Stomach (tissue), 9 donors: ENCODE data around the gene RSRC1. TPM values are rescaled to one million over a fixed set of nuclear protein-coding genes. Genes with fewer than 3 reads are reported as not detected.

Experiments
- DNase-seq, 2 donors: peaks; one replicate each; pipeline versions ENCODE4 v3.0.0 to v3.0.0-alpha.2; 2013 to 2019
- H3K27ac ChIP-seq, 5 donors: fragments of 200-600 bp in 4 of 5; sonication (generic) in 4 of 5; one replicate each; pipeline ENCODE4 v1.5.1; 2013 to 2019; ENCODE audit warnings: mild to moderate bottlenecking in 1 of 5, moderate library complexity in 1 of 5
- H3K27me3 ChIP-seq, 3 donors: fragments of 200-600 bp; sonication (generic); one replicate each; pipeline ENCODE4 v1.5.1; 2017 to 2019; ENCODE audit warnings: mixed run types in 1 of 3
- H3K36me3 ChIP-seq, 4 donors: fragments of 200-600 bp; sonication (generic); 1 replicate in 3 of 4; 2 replicates in 1 of 4; pipeline ENCODE4 v1.5.1; 2016 to 2019
- H3K4me1 ChIP-seq, 4 donors: fragments of 200-600 bp; sonication (generic); one replicate each; pipeline ENCODE4 v1.5.1; 2016 to 2019
- H3K4me3 ChIP-seq, 4 donors: fragments of 200-600 bp; sonication (generic) in 3 of 4; one replicate each; pipeline ENCODE4 v1.5.1; 2016 to 2019; ENCODE audit warnings: mild to moderate bottlenecking in 1 of 4
- H3K9me3 ChIP-seq, 4 donors: fragments of 200-600 bp; sonication (generic); one replicate each; pipeline ENCODE4 v1.5.1; 2016 to 2019
- CTCF ChIP-seq, 7 experiments: fragments of 450-650 bp in 4 of 7; fragments of 200-600 bp in 3 of 7; sonication (generic) in 3 of 7; IDR thresholded peaks; one replicate each; pipeline ENCODE4 v1.5.1; 2016 to 2019; ENCODE audit warnings: antibody characterized with exemption in 7 of 7, control low read depth in 2 of 7, mild to moderate bottlenecking in 1 of 7
- EP300 ChIP-seq: sonication (generic); formaldehyde crosslinking; IDR thresholded peaks from one replicate; pipeline ENCODE4 v1.6.1; 2017; ENCODE audit warnings: antibody characterized with exemption
- POLR2A ChIP-seq, 4 donors: fragments of 450-650 bp; IDR thresholded peaks; one replicate each; pipeline ENCODE4 v1.6.1; 2016; ENCODE audit warnings: antibody characterized with exemption in 4 of 4, control low read depth in 2 of 4, mild to moderate bottlenecking in 1 of 4, moderate library complexity in 1 of 4
- POLR2AphosphoS5 ChIP-seq, 3 donors: sonication (generic); formaldehyde crosslinking; IDR thresholded peaks; one replicate each; pipeline ENCODE4 v1.6.1; 2016; ENCODE audit warnings: antibody characterized with exemption in 3 of 3
- WGBS, 5 donors: extraction: QIAGEN DNeasy Blood & Tissue Kit in 3 of 5; methylation state at CpG; one replicate each; pipeline versions ENCODE4 v1.1.5 to v1.1.7; 2013 to 2018; 5-methylcytosine and 5-hydroxymethylcytosine counted together
- intact Hi-C: fragments of 100-400 bp; cut with DNase I; formaldehyde crosslinking; loops from one replicate; pipeline ENCODE4 v1.15.1; 2023; ENCODE audit warnings: low total_unique reads
- polyA plus RNA-seq, 3 donors: library from polyadenylated mRNA; stranded (reverse); fragments of 200-250 nt; gene quantifications; one replicate each; pipeline ENCODE4 v1.2.3, GENCODE V29; 2013
- total RNA-seq, 5 donors: library from RNA; depleted of rRNA; stranded (reverse); fragments of >200 nt; gene quantifications; one replicate each; pipeline versions ENCODE4 v1.1.0 to v1.2.3, GENCODE V29; 2014 to 2016
- donor health status: healthy with polysubstance abuse.
- donor health status: Bipolar disorder and iron deficiency.
- donor health status: healthy.

RSRC1 gene
- total and polyA plus RNA-seq, 8 donors = 1.7 to 502 (median 12.0) TPM

DNA sequence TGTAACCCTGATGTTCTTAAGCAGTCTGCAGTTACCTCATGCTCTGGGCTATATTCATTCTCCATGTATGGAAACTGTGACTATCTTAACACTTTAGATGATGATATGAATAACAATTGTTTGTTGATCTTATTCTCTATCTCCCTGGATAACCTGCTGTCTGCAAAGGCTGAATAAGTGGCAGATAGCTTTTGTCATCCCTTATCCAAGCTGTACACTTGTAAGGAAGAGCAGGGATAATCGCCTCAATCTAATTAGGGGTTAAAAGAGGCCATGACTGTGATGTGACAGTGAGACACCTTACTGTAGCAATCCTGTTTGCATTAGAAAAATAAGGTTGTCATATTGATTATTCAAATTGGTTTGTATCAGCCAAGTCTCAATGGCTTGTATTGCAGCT is 123.9 kb downstream of the RSRC1 start:
- no peak overlapping the region for H3K27ac ChIP-seq
- no peaks in the 10 kb centered on the region for H3K9me3 ChIP-seq
- TF ChIP-seq CTCF (IDR thresholded peaks at IDR 0.05) = no peak
- no peak for TF ChIP-seq POLR2AphosphoS5 (IDR thresholded peaks at IDR 0.05)
- no peak for TF ChIP-seq EP300
- TF ChIP-seq POLR2A (IDR thresholded peaks at IDR 0.05) = no peak
- no peak overlapping the region for H3K4me3 ChIP-seq
- no peak for DNase-seq
- peaks cover 0 to 3% (median 0%) of the 10 kb centered on the region in 4 donors for H3K36me3 ChIP-seq
- H3K4me1 ChIP-seq = no peaks in the 10 kb centered on the region
- H3K27me3 ChIP-seq = no peaks in the 10 kb centered on the region
- WGBS, 5 donors = 87 to 100% (median 94%) methylated on average over 1 of the region's 1 CpG
- intact Hi-C loops = no loop called here

- H3K27me3 ChIP-seq = no peaks in the 10 kb centered on the region
- intact Hi-C loops = no loop called here
- peaks cover 0 to 8% (median 4%) of the 10 kb centered on the region in 4 donors for H3K9me3 ChIP-seq
- no peak overlapping the region for H3K4me3 ChIP-seq
- H3K4me1 ChIP-seq = no peaks in the 10 kb centered on the region
- H3K36me3 ChIP-seq = peaks cover 0 to 7% (median 3%) of the 10 kb centered on the region in 4 donors
- no peak overlapping the region for H3K27ac ChIP-seq
- 85 to 100% (median 97%) methylated on average over 1 of the region's 1 CpG for WGBS, 5 donors
- DNase-seq = no peak
- no peak for TF ChIP-seq CTCF (IDR thresholded peaks at IDR 0.05)
- no peak for TF ChIP-seq POLR2A (IDR thresholded peaks at IDR 0.05)
- no peak for TF ChIP-seq POLR2AphosphoS5 (IDR thresholded peaks at IDR 0.05)
- TF ChIP-seq EP300 = no peak
Observed at GRCh38 chr3:158244274-158244673, 134.4 kb downstream of the RSRC1 start.

DNA sequence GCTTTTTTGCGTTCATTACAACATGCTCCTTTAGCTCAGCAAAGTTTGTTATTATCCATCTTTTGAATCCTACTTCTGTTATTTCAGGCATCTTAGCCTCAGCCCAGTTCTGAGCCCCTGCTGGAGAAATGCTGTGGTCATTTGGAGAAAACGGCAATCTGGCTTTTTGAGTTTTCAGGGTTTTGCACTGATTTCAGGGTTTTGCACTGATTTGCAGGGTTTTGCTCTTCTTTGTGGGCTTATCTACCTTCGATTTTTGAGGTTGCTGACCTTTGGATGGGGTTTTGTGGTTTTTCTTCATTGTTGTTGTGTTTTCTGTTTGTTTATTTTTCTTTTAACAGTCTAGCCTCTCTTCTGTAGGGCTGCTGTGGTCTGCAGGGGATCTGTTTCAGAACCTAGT is 137.4 kb downstream of the RSRC1 start:
- WGBS, 5 donors = 80 to 95% (median 92%) methylated on average over 3 of the region's 3 CpGs
- intact Hi-C loops = no loop called here
- TF ChIP-seq POLR2AphosphoS5 (IDR thresholded peaks at IDR 0.05) (no peak), CTCF (IDR thresholded peaks at IDR 0.05) (no peak), EP300 (no peak), POLR2A (IDR thresholded peaks at IDR 0.05) (no peak)

DNA sequence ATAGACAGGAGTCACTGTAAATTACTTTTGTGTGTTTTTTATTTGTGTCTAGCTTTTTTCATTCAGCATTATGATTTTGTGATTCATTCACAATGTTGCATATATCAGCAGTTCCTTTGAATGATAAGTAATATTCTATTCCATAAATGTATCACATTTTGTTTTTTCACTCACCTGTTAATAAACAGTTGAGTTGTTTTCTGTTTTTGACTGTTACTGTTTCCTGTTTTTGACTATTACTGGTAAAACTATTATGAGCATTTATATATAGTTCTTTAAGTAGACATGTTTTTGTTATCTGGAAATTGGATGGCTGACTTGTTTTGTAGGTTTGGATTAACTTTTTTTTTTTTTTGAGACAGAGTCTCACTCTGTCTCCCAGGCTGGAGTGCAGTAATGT is 138.4 kb downstream of the RSRC1 start:
- Histone ChIP-seq H3K27ac (no peak overlapping the region), H3K36me3 (peaks cover 0 to 7% (median 6%) of the 10 kb centered on the region in 4 donors), H3K4me1 (no peaks in the 10 kb centered on the region), H3K4me3 (no peak overlapping the region), H3K9me3 (peaks cover 0 to 15% (median 7%) of the 10 kb centered on the region in 4 donors), H3K27me3 (no peaks in the 10 kb centered on the region)
- no peak for DNase-seq
- TF ChIP-seq EP300 = no peak
- no peak for TF ChIP-seq POLR2A (IDR thresholded peaks at IDR 0.05)
- TF ChIP-seq CTCF (IDR thresholded peaks at IDR 0.05) = no peak
- TF ChIP-seq POLR2AphosphoS5 (IDR thresholded peaks at IDR 0.05) = no peak
- intact Hi-C loops = no loop called here

More for the DNA sequence above, 137.4 kb downstream of the RSRC1 start:
- H3K27me3 ChIP-seq = no peaks in the 10 kb centered on the region
- H3K27ac ChIP-seq = no peak overlapping the region
- H3K4me3 ChIP-seq = no peak overlapping the region
- H3K36me3 ChIP-seq = peaks cover 0 to 7% (median 4%) of the 10 kb centered on the region in 4 donors
- H3K4me1 ChIP-seq = no peaks in the 10 kb centered on the region
- peaks cover 0 to 15% (median 6%) of the 10 kb centered on the region in 4 donors for H3K9me3 ChIP-seq
- DNase-seq = no peak
